PC-9 (cell line): ENCODE measurements around the gene CCL19.

Experiments
- EZH2 ChIP-seq: fragments of 200-600 bp; sonication (generic); IDR thresholded peaks from 2 replicates; pipeline ENCODE4 v1.8.0; 2017; ENCODE audit warnings: antibody characterized with exemption, low read depth
- TF ChIP-seq, protein P1 (sequence below): fragments of 200-600 bp; sonication (generic); conservative IDR thresholded peaks from 2 replicates; pipeline ENCODE4 v1.6.1; 2017; ENCODE audit warnings: mixed run types, antibody characterized with exemption, mild to moderate bottlenecking, moderate library complexity

GRCh38 chr9:34642679-34643078 is 48.4 kb downstream of the CCL19 start:
- TF ChIP-seq, protein P1, sequence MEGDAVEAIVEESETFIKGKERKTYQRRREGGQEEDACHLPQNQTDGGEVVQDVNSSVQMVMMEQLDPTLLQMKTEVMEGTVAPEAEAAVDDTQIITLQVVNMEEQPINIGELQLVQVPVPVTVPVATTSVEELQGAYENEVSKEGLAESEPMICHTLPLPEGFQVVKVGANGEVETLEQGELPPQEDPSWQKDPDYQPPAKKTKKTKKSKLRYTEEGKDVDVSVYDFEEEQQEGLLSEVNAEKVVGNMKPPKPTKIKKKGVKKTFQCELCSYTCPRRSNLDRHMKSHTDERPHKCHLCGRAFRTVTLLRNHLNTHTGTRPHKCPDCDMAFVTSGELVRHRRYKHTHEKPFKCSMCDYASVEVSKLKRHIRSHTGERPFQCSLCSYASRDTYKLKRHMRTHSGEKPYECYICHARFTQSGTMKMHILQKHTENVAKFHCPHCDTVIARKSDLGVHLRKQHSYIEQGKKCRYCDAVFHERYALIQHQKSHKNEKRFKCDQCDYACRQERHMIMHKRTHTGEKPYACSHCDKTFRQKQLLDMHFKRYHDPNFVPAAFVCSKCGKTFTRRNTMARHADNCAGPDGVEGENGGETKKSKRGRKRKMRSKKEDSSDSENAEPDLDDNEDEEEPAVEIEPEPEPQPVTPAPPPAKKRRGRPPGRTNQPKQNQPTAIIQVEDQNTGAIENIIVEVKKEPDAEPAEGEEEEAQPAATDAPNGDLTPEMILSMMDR = no peak
- TF ChIP-seq EZH2 = no peak
